Umbilical cord (tissue), 2 donors: ENCODE results near the gene GKN2. TPM values are rescaled to one million over a fixed set of nuclear protein-coding genes. Genes with fewer than 3 reads are reported as not detected.
"Not testable (repeated sequence)": the region's sequence is repeated elsewhere in the genome, so short reads cannot be mapped to it uniquely, and the experiment has no call there.

Source experiments
- DNase-seq: peaks from one replicate; pipeline ENCODE4 v3.0.0-alpha.2; 2015; ENCODE audit warnings: low spot score
- total RNA-seq: library from RNA; depleted of rRNA; stranded (reverse); fragments of >200 nt; gene quantifications from one replicate; pipeline ENCODE4 v1.2.3, GENCODE V29; 2014; ENCODE audit warnings: low replicate concordance; ENCODE audit not compliant: insufficient read depth

Gene GKN2
- total RNA-seq, 1 donor from 2014 or later = 0.96 TPM

- DNase-seq = no peak
These were observed 8.7 kb upstream of the GKN2 start for GRCh38 chr2:68961380-68961779.

- DNase-seq = no peak
These were observed 6.3 kb upstream of the GKN2 start for GRCh38 chr2:68959001-68959400.

GRCh38 chr2:68955432-68955831, 2.7 kb upstream of the GKN2 start:
- DNase-seq = not testable (repeated sequence)

- no peak for DNase-seq
These were observed 794 bp downstream of the GKN2 start for GRCh38 chr2:68951899-68952298.

GRCh38 chr2:68948710-68949109, 4.0 kb downstream of the GKN2 start:
- DNase-seq = no peak

- no peak for DNase-seq
These were observed 6.6 kb downstream of the GKN2 start for GRCh38 chr2:68946117-68946516.

- DNase-seq = peak; percentile 78
These were observed 8.8 kb downstream of the GKN2 start for GRCh38 chr2:68943581-68944568.

- DNase-seq = no peak
These were observed 9.9 kb downstream of the GKN2 start for GRCh38 chr2:68942827-68943226.

- no peak for DNase-seq
These were observed 12.3 kb downstream of the GKN2 start for GRCh38 chr2:68940369-68940768.

- DNase-seq = no peak
These were observed 12.7 kb downstream of the GKN2 start for GRCh38 chr2:68939962-68940361.

GRCh38 chr2:68938938-68939337, 13.8 kb downstream of the GKN2 start:
- no peak for DNase-seq

GRCh38 chr2:68937346-68938055, 15.2 kb downstream of the GKN2 start:
- DNase-seq = peak; percentile 15

- peak; percentile 41 for DNase-seq
These were observed 15.8 kb downstream of the GKN2 start for GRCh38 chr2:68936889-68937288.

- DNase-seq = peak; percentile 76
These were observed 16.3 kb downstream of the GKN2 start for GRCh38 chr2:68936427-68936826.

GRCh38 chr2:68935471-68935870, 17.2 kb downstream of the GKN2 start:
- no peak for DNase-seq

GRCh38 chr2:68934021-68934420, 18.7 kb downstream of the GKN2 start:
- DNase-seq = no peak

GRCh38 chr2:68932402-68932801, 20.3 kb downstream of the GKN2 start:
- DNase-seq = no peak

- peak; percentile 87 for DNase-seq
These were observed 20.9 kb downstream of the GKN2 start for GRCh38 chr2:68931799-68932198.

- no peak for DNase-seq
These were observed 21.5 kb downstream of the GKN2 start for GRCh38 chr2:68931149-68931711.

GRCh38 chr2:68926796-68927195, 25.9 kb downstream of the GKN2 start:
- DNase-seq = no peak

GRCh38 chr2:68925295-68925896, 27.3 kb downstream of the GKN2 start:
- peak; percentile 54 for DNase-seq

- no peak for DNase-seq
These were observed 31.0 kb downstream of the GKN2 start for GRCh38 chr2:68921646-68922045.
